NCI-H2081 treated with DMSO at 0.1 percent for 48 hours (cell line): Measurements from ENCODE around the gene URI1.

Source experiments
- DNase-seq: peaks from one replicate; lab custom pipeline; 2025; lab: John Stamatoyannopoulos, UW

The URI1 gene

DNA sequence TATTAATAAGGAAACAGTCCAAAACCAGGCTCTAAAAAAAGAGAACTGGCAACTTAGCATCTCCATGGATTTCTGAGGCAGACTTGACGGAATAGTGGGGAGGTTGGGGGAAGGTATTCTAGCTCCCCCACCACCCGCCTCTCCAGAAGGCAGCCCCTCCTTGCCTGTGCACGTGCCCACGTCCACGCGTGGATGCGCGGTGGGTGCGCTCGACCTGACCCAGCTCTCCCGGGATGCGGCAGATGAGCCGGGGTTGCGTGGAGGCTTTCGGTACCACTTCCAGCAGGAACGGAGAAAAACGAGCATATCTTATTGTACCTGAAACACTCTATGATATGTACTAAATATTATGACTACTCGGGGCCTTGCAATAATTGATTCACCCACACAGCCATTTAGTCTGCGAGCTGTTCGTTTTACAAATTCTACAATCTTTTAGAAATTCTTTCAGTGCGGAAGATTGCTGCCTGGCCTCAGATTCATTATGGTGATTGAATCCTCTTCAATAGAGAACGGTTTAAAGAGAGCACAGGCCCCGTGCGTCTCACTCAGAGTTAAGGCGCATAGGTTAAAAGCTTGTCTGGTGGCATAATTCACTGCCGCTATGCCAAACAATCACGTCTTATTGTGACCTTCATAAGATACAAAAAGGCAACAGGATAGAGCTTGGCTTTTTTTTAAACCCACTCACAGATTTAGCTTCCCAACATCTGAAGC is 117.9 kb downstream of the URI1 start:
- DNase-seq: no peak

DNA sequence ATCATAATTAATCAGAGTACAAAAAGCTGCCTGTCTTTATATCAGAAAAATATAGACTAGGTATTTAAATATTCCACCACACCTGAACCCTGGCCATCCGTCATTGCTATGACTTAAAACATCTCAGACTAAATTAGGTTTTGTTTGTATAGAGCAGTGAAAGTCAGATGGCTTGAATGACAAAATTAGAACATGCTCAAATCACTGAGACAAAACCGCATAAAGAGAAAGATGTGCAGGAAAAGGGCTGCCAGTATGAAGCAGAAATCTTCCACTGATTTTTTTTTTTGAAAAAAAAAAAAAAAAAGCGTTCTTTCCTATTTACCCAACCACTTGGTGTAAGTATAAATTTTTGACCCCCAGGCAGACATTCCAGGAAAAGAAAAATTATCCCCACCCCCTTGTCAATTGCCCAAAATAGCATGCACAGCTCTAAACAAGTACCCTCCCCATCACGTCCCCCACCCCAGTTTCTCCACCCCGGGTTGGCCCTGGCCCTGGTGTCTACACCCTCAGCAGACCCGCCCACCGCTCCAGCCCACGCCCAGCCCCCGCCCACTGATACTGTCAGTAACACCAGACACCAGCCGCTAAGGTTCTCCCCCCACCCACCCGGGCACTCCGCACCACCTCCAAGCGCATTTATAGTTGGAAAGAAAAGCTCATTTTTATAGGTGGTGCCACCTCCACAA is 118.6 kb downstream of the URI1 start:
- no peak for DNase-seq

DNA sequence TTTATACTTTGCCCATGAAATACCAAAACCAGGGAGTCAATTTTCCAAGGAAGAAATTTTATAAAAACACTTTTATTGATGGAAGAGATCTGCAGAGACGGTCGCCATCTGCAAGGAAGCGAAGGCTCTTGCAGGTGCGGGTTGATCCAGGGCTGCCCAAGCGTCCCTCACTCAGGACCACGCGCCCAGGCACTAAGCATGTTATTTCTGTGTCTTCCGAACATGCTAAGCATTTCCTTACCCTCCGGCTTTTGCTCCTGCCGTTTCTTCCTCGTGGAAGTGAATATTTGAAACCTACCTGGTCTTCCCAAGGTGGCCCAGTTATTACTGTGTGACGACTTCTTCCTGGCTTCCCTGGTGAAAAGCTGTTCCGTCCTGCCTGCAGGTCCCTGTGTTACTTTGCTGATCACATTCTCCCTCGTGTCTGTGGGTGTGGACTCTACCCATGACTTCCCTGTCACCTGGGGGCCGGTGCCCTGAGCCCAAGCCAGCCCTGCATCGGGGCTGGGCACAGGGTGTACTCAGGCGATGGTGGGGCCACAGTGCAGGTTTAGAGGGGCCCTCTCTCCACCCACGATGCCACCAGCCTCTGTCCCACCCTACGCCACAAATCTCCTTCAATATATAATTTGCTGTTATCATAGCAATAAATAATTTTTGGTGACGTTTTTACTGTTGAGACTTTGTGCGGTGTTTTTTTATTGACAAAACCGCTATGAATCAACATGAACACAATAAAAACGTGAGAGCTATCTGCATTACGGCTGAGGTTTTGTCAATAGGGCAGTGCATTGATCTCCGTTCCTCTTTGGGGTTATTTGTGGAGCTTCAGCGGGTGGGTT is 119.4 kb downstream of the URI1 start:
- no peak for DNase-seq

DNA sequence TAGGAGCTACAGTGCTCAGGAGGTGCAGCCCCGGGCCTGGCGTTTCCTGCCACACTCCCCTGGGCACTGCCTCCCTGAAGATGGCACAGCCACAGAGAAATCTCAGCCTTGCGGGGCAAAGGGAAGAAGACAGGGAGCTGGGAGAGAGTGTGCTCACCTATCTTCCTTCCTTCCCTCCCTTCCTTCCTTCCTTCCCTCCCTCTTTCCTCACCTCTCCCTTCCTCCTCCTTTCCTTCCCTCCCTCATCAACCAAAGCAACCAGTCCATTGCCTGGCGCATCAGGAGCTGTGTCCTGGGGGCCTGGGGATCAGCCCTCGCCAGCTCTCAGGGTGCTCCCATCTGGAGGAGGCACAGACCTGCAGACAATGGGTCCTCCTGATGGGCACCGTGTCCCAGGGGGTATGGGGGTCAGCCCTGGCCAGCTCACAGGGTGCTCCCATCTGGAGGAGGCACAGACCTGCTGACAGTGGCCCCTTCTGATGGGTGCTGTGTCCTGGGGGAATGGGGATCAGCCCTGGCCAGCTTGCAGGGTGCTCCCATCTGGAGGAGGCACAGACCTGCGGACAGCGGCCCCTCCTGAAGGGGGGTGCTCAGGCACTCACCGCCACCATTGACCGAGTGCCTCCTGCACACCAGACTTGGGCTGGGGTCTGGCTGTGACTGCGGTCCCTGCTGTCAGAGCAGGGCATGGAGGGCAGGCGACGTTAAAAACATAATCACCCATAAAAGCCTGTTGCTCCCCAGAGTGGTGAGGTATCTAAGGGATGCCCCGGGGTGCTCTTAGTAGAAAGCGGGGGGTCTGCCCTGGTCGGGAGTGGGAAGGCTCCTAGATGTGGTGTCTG is 120.2 kb downstream of the URI1 start:
- DNase-seq: no peak

DNA sequence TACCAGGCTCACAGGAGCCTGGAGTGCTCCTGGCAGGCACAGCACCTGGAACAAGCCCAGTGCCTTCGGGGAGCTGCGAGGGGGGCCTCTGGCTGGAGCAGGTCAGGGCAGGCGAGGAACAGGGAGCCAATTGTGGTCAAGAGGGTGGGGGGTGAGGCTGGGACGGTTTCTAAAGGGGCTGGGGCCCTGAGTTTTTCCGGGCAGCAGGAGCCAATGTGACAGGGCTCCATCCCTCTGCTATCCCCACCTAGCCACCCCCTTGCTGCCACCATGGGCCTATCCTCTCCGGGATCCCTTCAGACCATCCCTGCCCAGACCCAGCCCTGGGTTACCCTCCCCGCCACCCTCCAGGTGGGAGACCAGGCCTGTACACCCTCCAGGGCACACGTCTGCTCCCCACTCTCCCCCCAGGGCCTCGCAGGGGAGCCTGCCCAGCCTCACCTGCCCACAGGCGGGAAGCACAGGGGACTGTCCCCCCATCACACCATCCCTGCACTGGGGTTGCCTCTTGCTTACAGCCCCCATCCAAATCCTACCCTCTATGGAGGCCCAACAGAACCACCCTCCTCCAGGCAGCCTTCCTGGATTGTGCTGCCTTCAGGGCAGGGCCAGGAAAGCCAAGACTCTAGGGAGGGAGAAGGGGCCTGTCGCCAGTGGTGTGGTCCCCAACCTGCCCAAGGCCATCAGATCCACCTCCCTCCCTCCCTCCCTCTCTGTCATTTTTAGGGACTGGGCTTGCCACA is 121.0 kb downstream of the URI1 start:
- no peak for DNase-seq

DNA sequence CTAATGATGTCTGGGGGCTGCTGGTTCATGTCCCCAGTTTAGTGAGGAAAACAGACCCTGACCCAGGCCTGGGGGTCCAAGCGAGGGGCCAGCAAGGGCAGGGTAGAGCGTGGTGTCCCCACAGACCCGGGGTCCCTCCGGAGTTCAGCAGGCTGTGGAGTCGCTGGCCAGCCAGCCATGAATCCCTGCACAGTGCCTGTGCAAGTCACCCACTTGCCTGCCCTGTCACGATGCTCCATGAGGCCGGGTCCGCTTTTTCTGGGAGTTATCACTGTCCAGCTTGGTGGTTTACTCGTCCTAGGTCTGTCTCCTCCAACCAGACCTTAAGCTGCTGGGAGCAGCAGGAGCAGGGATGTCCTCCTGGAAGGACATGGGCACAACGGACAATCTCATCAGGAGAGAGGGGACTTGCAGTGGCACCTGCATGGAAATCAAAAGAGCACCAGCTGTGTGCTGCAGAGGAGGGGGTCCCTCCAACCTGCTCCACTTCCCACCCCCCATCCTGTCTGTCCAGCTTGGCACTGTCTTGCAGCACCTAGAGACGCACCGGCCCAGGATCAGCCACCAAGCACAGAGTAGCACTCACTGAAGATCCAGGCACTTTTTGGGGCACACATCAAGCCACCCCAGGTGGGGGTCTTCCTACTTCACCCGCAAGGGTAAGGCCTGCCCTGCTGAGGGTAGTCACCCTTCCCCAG is 121.8 kb downstream of the URI1 start:
- no peak for DNase-seq

DNA sequence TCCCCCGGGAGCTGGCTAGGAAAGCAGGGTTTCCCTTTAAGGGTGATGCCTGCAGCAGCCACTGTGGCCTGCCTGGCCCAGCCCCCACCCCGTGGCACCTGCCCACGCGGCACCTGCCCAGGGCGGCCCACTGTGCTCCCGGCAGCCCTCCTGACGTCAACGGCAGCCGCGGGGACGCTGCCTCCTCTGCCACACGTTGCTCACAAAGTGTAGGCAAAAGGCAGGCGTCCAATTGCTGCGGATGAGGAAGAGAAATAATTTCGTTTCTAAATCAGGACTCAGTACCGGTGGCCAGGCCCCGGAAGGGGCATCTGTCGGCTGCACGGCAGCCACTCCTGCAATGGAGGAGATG is 122.3 kb downstream of the URI1 start:
- DNase-seq: no peak

DNA sequence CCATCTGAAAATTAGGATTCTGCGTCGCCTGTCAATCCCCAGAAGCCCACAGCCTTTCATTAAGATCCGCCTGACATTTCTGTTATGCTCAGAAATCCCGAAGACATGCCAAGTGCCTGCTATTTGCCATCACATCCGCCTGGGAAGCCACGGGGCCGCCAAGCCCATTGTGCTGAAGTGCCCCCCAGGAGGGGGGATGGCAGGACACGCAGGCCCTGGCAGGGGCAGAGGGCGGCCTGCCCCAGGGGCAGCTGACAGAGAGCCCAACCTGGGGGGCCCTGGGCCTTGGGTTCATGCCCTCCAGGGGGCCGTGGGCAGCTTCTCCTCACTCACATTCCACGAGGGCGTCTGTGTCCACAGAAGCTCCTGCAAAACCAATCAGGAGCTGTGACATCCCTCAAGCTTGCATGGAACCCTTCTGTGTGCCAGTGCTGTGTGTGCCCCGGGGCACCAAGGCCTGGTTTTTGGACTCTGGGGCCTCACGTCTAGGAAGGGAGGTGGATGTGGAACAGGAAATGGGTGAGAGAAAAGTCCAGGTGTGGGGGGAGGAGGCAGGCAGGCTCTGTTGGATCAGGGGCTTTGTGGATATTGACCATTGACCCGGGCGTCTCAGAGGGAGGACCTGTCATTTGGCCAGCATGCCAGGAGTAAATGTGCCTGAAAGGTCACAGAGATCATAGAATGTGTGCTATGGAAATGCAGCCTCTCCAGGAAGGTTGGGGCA is 122.9 kb downstream of the URI1 start:
- DNase-seq: no peak

DNA sequence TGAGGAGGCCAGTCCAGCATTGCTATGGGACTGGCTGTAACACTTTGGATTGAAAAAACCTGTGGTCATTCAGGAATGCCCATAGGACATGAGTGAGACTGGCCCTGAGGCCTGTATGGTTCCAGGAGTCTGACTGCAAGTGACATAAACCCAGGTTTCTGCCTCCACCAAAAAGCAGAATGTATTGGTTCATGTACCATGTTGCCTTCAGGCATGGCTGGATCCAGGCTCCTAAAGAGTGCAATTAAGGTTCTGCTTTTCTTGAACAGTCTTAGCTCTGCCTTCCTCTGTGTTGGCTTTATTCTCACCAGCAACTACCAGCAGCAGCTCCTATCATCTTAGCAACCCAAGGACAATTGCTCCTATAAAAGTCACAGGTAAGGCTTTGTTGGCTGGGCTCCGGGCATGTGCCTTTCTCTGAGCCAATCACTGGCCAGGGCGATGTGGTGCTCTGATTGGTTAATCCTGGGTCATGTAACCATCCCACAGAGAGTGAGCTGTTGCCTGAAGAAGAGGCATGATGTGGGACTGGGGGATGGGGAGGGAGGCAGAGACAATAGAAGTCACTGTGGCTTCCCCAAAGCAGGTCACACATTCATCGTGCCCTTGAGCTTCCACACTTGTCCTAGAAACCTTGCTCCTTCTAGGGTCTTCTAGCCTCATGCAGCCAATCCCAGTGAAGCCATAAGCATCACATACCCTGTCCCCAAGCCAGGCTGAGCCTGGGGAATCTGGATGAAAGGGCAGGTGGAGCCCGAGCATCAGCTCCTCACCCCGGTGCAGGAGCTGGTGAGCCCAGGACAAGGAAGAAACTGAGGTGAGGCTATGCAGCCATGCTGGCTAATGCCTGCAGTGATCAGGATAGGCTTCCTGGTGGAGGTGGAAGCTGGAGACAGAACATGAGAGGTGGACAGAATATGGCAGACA is 123.9 kb downstream of the URI1 start:
- no peak for DNase-seq
